HG03095 (cell line): ENCODE results near the gene BPIFB6.

ENCODE experiments used
- ATAC-seq: cut with Tn5 transposase; IDR thresholded peaks from one replicate; pipeline ENCODE4 v1.9.1; 2021; ENCODE audit warnings: moderate library complexity; ENCODE audit not compliant: unreplicated experiment

The BPIFB6 gene

GRCh38 chr20:33015114-33015484, 16.3 kb upstream of the BPIFB6 start:
- ATAC-seq = no peak

DNA sequence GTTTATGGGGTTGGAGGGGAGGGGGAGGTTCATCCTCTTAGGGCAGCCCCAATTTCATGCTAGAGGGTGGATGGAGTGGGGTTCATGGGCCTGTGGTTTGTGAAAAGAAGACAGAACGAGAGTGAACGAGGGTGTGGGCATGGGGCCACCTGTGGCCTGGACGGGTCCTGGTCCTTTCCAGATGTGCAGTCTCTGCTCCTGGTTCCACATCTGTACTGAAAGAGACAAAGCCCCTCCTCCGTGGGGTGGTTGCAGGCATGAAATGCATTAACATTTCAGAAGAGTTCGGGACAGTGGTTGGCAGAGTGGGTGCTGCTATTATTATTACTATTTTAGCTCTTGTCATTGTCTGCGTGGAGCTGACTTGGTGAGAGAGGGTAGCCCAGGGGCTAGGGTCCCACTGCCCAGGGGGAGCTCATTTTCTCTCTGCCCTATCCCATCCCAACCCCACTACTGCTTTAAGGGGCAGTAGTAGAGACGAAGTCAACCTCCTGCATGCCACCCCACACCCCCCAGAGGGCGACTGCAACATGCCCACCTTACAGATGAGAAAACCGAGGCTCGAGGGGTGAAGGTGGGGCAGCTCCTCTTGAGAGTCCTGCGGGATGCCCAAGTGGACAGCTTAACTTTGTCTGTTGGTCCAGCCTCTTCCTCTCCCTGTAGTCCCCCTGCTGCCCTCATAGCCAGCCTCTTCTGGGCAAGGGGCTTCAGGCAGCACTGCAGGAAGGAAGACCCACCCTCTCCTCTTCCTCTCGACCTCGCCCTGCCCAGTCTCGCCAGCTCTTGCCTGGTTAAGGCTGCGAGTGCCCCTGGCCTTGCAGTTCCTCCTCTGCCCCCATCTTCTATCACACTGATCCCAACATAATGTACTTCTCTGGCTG, 15.5 kb upstream of the BPIFB6 start:
- ATAC-seq = no peak

- ATAC-seq = no peak
Observed at GRCh38 chr20:33016581-33017109, 14.8 kb upstream of the BPIFB6 start.

DNA sequence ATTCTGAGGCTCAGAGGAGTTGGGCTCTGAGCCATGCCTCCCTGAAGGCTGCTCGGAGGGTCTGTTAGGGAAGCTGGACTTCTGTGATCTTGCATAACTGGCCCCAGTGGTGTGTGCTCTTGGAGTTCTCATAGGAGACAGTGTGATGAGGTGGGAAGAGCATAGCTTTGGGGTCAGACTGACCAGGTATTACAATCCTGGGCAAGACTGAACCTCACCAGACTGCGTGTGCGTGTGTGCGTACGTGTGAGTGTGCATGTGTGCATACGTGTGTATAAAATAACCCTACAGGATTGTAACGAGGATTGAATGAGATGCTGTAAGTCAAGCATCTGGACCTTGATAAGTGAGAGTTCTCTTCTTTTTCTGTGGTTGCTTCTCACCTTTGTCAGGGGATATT, 13.9 kb upstream of the BPIFB6 start:
- ATAC-seq = no peak

- ATAC-seq = no peak
Observed at GRCh38 chr20:33018169-33018931, 13.1 kb upstream of the BPIFB6 start.

- ATAC-seq = no peak
Observed at GRCh38 chr20:33019465-33020277, 11.8 kb upstream of the BPIFB6 start.

- ATAC-seq = no peak
Observed at GRCh38 chr20:33020278-33021161, 10.9 kb upstream of the BPIFB6 start.

DNA sequence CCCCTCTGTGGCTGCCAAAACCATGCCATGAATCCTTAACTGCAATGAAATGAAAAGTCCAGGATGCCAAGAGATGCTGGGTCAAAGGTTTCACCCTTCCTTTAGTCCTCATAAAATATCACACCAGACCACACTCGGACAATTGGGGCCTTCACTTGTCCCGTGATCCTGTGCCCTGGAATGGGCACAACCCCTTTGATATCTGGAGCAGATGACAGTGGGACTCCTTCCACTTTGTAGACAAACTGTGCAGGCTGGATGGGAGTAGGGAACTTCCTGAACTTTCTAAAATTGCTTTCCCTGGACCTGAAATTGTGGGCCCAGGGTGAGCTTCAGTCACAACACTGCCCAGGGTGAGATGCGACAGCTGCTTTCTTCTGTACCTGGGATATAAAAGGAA, 9.6 kb upstream of the BPIFB6 start:
- no peak for ATAC-seq

DNA sequence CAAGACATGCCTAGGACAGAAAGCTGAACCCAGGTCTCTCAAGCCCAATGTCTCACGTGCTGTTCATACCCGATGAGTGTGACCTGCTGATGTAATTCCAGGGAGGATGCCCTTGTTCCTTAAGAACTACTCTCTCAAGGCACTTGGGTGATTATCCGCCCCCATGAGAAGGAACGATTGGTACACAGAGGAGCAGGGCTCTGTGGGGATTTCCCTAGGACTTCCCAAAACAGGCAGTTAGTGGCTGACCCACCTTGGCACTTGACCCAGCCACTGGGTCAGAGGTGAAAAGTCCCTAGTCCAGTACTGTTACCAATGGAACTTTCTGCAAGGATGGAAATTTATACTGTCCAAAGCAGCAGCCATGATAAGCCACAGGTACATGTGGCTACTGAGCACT, 9.2 kb upstream of the BPIFB6 start:
- ATAC-seq = no peak

DNA sequence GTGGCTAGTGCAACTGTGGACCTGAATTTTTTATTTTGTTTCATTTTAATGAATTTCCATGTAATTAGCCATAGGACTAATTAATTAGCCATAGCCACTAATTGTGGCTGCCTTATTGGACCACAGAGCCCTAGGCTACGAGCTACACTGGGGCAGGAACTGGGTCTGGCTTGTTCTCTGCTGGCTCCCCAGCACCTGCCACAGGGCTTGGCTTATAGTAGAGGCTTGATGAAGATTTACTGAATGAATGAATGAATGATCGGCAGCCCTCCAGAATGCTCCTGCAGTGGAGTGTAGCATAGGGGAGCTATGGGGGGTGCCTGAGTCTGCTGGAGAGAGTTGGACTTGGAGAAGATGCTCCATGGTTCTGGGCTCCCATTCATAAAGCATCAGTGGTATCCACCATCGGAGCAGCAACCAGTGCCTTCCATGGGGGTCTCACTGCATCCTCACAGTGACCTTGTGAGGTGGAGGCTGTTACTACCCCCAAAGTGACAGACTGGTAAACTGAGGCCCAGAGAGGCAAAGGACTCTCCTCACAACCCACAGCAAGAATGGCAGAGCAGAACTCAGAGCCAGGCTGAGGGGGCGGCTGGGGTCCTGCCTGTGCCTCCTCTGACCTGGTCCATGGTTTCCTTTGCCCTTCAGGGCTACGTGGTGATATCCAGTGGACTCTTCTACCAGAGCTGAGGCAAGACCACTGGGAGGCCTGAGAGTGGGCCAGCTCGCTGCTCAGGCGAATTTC, 8.6 kb upstream of the BPIFB6 start:
- ATAC-seq = no peak

- no peak for ATAC-seq
Observed at GRCh38 chr20:33023439-33024242, 7.8 kb upstream of the BPIFB6 start.

- no peak for ATAC-seq
Observed at GRCh38 chr20:33024243-33024560, 7.2 kb upstream of the BPIFB6 start.

DNA sequence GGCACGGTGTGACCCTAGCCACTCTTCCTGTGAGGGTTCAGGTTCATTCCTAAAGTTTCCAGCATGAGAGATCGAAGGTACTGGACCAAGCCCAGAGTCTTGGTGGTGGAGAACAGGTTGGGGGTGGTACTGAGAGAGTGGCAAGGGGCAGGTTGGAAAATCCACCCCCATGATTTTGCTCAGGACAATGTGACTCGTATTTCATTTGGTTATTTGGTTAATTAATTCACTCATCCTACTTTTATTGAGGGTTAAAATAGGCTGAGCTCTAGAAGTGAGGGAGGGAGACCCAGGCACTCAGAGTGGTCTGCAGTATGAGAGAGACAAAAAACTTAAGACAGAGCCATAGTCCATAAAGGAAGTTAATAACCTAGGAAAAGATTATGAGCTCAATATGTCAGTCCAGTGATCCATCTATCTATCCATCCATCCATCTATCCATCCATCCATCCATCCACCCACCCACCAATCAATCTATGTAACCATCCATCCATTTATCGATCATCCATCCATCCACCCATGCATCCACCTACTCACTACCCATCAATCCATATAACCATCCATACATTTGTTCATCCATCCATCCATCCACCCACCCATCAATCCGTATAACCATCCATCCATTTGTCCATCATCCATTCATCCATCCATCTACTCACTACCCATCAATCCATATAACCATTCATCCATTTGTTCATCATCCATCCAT, 6.7 kb upstream of the BPIFB6 start:
- no peak for ATAC-seq

DNA sequence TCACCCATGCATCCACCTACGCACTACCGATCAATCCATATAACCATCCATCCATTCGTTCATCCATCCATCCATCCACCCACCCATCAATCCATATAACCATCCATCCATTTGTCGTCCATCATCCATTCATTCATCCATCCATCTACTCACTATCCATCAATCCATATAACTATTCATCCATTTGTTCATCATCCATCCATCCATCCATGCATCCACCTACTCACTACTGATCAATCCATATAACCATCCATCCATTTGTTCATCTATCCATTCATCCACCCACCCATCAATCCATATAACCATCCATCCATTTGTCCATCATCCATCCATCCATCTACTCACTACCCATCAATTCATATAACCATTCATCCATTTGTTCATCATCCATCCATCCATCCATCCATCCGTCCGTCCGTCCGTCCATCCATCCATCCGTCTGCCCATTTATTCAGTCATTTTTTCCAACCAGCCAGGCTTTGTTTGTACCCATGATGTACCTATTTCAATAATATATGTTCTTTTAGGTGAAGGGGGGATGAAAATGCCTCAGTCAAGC, 6.1 kb upstream of the BPIFB6 start:
- no peak for ATAC-seq

- ATAC-seq = no peak
Observed at GRCh38 chr20:33026072-33026778, 5.2 kb upstream of the BPIFB6 start.

DNA sequence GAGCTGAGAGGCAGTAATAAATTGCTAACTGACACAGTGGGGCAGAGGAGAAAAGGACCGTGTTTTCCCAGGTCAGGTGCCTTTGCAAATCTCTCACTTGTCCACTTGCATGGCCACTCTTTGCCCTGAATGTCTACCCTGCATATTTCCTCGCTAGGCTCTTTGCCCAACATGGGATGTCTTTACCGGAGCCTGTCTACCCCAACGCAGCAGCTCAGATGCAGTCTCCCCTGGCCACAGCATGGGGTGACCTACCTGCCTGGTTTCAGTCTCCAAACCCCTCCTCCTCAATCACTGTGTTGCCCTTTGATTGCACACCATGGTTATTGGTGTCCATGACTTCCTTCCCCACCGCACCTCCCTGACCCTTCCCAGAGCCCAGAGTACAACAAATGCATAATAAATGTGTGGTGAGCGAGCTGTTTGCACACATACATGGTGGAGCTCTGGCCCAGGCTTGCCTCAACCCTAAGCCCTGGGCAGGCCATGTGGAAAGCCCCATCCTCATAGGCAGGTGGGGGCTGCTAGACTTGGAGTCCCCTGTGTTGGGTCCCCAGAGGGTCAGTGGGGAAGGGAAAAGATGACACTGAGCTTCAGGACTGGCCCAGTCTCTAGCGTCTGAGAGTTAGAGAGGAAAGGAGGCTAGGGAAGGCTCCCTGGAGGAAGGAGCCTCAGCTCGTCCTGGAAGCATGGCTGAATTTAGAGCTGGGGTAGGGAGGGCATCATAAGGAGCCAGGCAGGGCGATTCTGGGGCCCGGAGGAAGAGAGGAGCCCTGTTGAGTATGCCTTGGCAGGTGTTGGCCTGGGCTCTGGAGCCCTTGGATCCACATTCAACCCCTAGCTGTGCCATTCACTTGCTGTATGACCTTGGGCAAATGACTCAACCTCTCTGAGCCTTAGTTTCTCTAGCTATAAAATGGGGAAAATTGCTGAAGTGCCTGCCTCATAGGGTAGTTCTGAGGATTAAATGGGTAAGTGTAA, 4.4 kb upstream of the BPIFB6 start:
- no peak for ATAC-seq
